GM19035 (cell line): Measurements from ENCODE around the gene KBTBD12.
"Not testable (repeated sequence)": the region's sequence is repeated elsewhere in the genome, so short reads cannot be mapped to it uniquely, and the experiment has no call there.

Experiments used
- ATAC-seq: cut with Tn5 transposase; IDR thresholded peaks from one replicate; pipeline ENCODE4 v1.9.1; 2021; ENCODE audit not compliant: unreplicated experiment

The KBTBD12 gene

DNA sequence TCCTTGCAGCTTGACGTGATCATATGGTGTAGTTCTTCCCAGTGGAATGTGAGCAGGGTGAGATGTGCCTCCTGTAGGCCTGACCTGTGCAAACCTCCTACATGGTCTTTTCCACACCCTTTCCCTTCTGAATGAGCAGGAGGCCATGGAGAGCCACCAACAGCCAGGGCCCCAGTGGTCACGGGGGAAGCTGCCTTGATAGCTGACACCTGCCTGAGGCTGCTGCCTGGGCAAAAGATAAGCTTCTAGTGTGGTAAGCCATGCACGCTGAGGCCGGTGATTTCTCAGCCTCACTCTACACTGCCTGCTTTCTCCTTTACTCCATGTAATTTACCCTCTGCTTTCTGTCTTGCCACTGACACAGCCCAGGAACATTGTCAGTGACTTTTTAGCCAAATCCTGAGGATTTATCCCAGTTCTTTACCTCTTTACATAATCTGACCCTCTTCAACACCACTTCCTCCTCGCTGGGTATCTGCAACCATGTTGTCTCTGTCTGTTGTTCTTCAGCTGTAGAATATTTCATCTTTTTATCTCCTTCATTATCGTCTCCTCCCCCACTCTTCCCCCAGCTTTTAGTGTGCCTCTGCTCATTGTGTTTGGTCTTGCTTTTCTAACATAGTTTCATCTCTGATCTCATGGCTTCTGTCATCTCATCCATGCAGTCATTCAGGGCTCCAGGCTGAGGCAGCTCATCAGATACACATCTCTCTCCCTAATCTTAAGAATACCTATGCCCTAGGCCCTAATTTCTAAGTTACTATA is 11.2 kb upstream of the KBTBD12 start:
- ATAC-seq: no peak

DNA sequence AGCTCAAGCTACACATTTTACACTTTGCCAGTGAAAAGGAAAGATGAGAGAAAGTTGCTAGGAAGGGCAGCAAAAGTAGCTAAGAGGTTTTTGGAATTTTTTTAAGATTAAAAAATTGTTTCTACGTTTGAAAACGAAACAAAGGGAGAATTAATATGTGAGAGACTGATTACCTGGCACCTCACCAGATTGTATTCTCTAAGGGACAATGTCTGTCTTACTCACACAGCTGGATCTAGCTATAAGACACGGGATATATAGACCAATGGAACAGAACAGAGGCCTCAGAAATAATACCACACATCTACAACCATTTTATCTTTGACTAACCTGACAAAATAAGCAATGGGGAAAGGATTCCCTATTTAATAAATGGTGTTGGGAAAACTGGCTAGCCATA is 9.5 kb upstream of the KBTBD12 start:
- no peak for ATAC-seq

DNA sequence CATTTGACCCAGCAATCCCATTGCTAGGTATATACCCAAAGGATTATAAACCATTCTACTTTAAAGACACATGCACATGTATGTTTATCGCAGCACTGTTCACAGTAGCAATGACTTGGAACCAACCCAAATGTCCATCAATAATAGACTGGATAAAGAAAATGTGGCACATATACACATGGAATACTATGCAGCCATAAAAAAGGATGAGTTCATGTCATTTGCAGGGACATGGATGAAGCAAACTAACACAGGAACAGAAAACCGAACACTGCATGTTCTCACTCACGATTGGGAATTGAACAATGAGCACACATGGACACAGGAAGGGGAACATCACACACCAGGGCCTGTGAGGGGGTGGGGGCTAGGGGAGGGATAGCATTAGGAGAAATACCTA is 8.4 kb upstream of the KBTBD12 start:
- not testable (repeated sequence) for ATAC-seq

DNA sequence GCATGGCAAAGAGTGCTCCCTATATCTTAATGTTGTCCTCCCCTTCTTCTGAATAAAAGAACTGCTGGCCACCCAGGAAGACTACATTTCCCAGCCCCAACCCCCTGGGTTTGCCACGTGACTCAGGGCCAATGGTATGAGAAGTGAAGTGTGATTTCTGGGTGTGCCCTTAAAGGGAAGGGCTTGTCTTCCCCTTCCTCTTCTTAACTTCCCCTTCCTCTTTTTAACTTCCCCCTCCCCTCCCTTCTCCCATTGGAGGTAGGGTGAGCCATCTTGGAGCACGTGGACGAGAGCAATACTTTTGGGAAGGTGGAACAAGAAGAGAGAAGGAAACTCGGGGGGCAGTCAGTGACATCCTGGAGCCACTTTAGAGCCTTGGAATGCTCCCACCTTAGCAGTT is 6.8 kb upstream of the KBTBD12 start:
- ATAC-seq: no peak

DNA sequence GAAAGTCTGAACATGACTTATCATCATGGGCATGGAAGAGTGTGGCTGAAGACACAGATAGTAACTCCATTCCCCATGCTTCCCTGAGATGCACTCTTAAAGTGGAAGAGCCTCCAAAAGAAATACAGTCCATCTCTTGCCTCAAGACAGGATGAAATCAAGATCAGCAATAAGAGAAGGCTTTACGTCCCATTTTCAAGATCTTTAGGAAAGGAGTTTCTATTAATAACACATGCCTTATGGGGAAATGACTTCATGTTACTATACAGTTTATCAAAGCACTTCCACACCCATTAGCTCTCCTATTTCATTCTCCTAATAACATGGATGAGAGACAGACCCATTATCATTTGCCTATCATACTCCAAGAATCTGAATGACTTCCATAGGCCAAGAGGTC is 6.1 kb upstream of the KBTBD12 start:
- no peak for ATAC-seq

DNA sequence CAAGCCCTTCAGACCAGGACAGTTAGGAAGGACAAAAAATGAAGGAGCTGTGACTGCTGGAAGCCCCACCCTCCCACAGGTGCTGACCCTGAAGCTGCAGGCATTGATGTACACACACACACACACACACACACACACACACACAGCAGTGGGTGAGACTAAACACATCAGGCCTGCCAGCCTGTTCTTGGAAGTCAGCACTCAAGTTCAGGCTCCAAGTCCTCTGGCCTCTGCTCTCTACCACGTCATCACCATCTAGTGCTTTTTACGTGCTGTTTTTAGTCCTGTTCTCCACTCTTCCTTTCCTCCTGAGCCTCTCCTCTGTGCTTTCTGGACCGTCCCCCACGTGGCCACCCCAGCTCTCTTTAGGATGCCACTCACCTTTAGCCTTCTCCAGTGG is 5.4 kb upstream of the KBTBD12 start:
- no peak for ATAC-seq

DNA sequence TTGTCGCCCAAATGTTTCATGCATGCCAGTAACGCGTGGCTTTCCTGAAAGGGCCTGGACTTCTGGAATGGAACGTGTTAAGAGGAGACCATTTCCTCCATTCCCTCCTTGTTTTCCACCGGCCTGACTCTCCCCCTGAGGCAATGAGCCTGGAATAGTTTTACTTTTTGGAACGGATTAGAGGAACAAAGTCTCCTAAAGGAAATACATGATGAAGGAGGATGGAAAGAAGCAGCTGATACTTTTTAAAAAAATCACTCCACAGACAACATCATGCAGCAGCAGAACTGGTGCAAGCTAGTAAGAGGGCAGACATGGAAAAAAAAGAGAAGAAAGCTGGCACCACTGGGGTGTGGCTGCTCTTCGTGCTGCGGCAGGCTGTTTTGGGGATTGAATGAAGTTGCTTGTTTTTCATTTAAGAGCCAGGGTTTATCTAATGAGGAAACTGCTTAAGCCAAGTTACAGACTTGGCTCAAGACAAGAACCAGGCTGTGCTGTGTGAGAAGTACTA is 3.6 kb upstream of the KBTBD12 start:
- ATAC-seq: no peak

DNA sequence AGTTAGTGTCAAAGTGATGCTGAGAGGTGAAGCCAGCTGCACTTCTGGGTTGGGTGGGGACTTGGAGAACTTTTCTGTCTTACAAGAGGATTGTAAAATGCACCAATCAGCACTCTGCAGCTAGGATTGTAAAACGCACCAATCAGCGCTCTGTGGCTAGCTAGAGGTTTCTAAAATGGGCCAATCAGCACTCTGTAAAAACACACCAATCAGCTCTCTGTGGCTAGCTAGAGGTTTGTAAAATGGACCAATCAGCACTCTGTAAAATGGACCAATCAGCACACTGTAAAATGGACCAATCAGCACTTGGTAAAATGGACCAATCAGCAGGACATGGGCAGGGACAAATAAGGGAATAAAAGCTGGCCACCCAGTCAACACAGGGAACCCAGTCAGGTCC is 1.2 kb upstream of the KBTBD12 start:
- not testable (repeated sequence) for ATAC-seq

DNA sequence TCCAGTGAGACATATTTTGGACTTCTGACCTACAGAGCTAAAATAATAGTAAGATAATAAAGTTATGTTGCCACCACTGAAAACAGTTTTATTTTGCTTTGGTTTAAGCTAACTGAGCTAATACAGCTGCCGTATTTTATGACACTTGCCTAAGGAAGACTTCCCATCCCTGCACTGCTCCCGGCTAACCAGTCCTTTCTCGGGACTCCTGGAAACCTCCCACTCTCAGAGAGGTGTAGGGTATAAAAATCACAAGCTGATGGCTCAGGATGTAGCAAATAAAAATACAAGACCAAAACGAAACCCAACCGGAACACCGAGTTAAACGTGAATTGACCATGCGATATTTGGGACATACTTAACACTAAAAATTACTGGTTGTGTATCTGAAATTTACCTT is 448 bp upstream of the KBTBD12 start:
- ATAC-seq: no peak

DNA sequence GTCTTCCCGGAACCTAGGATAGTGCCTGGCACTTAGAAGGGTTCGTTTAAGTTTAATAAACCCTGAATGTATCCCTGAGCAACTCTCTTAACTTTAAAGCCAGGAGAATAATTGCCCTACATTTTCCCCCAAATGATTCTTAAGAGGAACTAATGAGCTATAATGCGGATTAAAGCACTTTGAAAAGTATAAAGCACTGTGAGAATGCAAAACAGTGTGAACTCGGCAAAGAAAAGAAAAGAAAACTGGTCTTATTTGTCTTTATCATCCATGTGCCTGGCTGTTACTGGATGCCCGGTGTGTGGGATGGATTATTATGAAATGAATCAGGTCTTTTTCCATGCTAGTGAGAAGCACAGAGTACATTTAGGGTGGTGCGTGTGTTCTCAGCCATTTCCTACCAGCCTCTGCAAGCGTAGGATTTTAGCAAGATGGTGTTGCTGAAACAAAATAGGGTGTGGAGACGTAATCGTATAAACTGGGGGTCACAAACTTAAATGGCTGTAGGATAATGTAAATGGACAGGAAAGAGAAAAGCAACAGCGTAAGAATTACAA is 983 bp downstream of the KBTBD12 start:
- no peak for ATAC-seq

DNA sequence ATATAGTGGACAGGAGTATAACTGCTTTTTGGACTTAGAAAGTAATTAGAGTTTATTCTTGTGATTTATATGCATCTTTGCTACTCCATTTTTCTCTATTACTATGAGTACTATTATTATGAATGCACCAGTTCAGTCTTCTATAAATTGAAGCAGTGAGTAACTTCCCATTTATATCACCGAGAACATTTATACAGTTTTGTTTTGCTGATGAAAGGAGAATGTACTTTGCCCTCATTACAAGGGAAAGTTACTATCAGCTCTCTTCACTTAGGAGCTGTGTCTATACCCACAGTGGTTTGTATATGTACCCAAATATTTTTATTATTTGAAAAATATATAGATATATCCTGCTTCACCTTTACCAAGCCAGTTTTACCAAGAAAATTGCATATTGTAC is 5.7 kb downstream of the KBTBD12 start:
- no peak for ATAC-seq

DNA sequence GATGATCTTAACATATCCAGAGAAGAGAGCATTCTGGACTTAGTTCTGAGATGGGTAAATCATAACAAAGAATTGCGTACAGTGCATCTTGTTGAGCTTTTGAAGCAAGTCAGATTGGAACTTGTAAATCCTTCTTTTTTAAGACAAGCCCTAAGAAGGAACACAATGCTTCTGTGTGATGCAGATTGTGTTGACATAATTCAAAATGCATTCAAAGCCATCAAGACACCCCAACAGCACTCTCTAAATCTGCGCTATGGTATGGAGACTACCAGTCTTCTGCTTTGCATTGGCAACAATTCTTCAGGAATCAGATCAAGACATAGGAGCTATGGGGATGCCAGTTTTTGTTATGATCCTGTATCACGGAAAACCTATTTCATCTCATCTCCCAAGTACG is 8.6 kb downstream of the KBTBD12 start:
- ATAC-seq: no peak

DNA sequence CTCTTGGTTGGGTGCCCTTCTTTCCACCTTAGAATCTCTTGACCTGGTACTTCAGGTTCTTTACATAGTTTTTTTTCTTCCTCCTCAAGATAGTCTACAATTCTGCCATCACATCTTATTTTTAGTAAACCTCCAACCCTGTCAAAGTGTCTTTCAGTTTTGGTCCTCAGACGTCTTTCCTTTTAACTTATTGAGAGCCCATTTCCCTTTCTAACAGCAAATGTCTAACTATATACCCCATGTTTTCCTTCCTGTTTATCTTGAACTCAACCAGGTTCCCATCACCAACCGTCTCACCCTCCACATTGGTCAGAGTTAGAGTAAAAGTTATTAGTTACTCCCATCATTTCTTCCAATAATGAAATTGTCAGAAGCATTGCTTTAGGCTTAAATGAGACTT is 10.4 kb downstream of the KBTBD12 start:
- no peak for ATAC-seq

DNA sequence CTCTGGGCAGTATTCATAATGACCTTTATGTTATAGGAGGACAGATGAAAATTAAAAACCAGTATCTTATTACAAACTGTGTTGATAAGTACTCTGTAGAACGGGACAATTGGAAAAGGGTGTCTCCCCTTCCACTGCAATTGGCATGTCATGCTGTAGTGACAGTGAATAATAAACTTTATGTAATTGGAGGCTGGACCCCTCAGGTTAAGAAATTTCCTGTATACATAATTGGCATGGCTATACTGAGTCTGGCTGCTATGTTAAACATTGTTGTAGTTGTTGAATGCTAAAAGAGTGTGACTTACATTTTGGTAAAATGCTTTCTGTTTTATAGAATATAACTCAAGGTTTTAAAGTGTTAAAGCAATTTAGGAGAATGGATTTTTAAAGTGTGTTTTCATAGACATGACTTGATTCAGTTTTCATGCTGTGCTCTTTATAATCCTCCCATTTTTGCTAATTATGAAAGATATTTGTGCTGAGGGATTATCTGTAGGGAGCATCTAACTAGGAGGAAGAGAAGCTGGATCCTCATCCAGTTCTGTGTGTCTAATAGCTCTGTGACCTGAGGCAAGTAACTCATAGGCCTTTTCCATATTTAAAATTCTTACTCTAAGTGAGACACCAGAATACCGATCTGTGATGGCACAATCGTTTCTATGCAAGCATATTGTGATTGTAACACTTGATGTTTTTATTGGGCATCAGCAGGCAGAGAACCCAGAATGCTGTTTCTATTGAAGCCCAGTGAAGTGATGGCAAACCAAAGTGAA is 13.0 kb downstream of the KBTBD12 start:
- no peak for ATAC-seq

DNA sequence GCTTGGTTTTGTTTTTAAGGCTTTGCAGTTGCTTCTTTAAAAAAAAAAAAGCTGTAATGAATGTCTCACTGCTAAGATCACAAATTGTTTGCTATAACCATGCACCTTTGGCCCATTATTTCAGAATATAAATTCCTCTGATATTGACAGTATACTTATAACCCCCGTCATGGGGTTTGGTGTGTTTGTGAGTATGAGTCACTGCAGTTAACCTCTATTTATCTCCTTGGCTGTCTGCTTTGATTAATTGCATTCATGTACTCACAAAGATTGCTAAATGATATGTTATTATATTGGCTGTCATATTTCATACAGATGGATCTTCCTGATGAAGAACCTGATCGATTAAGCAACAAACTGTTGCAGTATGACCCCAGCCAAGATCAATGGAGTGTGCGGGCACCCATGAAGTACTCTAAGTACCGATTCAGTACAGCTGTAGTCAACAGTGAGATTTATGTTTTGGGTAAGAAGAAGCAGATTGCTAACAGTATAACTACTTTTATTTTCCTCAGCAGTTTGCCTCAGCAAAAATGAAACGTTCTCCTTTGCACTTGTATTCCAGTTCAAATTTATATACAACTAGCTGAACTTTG is 14.9 kb downstream of the KBTBD12 start:
- ATAC-seq: no peak

DNA sequence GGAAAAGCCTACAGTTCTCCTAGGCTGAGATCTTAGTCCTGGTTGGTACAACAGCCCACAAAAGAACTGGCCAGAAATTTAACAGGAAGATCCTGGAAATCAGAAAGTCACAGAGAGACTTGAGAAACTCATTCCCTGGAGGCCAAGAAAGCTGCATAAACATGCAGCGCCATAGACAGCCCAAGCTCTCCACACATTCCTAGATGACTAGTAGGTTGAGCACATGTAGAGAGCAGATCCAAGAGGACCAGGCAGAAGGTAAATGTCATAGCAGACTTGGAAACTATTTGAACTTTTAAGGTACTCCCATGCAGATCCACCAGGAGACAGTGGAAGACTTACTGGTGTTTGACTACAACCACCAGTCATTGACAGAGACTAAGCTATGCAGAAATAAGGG is 18.4 kb downstream of the KBTBD12 start:
- no peak for ATAC-seq

DNA sequence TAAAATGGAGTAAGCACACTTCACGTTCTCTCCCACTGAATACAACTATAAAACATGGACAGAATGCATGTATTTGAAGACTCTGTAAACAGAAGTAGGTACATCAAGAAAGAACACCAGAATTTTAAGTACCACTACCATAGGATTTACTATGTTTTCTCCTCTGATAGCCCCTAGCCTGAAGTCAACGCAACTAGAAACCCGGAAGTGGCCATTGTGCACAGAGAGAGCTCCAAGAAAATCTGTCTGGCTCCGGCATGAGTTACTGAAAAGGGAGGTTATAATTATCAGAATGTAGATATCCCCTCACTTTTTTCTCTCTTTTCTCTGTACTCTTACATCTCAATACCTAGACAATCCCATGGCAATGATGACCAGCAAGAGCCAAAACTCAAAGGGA is 23.8 kb downstream of the KBTBD12 start:
- no peak for ATAC-seq

DNA sequence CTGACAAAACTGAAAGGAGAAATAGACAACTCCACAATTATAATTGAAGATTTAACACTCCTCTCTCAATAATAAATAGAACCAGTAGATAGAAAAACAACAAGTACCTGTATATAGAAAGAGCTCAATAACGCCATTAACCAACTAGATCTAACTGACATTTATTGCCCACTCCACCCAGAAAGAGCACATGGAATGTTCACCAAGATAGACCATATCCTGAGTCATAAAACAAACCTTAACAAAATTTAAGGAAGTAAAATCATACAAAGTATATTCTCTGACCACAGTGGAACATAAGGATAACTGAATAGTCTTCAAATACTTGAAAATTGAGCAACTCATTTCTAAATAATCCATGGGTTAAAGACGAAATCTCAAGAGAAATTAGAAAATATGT is 25.1 kb downstream of the KBTBD12 start:
- ATAC-seq: no peak

DNA sequence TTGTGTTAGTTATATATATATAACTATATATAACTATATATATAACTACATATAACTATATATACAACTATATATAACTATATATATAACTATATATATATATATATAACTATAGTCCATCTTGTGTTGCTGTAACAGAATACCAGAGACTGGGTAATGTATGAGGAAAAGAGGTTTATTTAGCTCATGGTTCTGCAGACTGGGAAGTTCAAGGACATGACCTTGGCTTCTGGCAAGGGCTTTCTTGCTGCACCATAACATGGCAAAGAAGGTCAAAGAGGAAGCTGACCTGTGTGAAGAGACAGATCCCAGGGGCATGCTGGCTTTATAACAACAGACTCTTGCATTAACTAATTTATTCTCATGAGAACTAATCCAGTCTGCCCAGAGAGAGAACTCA is 27.6 kb downstream of the KBTBD12 start:
- ATAC-seq: no peak

DNA sequence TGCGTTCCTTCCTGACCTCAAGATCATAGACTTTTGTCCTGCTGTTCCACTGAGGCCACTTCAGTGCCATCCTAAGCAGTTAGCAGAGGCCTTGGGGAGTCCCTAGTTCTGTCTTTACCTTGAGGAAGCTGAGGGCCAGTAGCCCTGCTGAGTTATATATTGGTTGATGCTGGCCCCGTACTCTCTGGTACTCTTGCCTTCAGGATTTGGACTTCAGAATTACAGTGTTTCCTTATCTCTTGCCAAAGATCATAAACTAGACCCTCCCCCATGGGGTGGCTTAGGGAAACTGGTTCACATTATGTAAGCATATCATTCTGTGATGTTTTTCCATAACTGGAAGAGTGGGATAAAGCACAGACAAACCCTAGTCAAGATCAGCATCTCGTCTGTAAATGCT is 33.2 kb downstream of the KBTBD12 start:
- ATAC-seq: no peak

DNA sequence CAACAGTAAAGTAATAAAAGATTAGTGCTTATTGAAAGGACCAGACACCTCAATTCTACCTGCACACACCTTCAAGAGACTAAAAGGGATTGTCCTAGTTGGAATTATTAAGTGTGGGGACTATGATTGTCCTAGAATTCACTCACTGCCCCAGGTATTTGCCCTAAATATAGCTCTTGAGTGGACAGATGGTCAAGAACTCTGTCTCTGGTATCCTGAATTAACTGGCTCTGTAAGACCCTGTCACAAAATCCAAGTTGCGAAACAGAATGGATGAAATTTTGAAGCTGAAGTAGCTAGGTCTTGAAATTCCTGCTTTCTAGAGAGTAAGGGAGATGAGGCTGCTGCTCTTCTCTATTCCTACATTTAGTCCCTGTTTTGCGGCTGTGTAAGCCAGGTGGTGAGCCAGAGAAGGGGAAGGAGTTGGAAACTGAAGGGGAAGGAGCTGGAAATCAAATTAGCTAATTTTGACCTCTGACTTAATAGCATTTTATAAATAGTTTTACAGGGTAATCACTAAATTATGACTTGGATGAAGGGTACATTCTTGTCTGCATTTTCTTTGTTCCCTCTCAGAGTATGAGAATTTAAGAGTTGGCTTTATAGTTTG is 34.5 kb downstream of the KBTBD12 start:
- ATAC-seq: no peak
